NCI-H748 (cell line): ENCODE results near the gene ITGB5.
"Not testable (repeated sequence)": the region's sequence is repeated elsewhere in the genome, so short reads cannot be mapped to it uniquely, and the experiment has no call there.

Experiments
- DNase-seq: peaks from one replicate; lab custom pipeline; 2025; ENCODE audit not compliant: unreplicated experiment; lab: John Stamatoyannopoulos, UW

The ITGB5 gene

DNA sequence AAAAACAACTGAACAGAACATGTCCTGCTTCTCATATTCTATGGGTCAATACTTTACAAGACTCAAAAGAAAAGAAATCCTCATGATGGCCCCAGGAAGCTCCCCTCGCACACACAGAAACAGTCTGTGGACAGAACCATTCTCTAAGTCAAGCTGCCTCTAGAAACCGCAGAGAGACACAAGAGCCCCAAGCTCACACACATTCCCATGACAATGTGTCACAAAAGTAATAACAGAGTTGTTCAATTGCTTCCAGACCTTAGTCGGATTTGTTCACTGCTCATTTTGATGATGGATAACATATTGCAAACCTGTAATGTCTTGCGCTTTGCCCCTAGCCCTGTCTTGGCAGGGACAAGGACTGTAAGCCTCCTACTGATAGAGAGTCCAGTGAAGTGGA is 96.0 kb downstream of the ITGB5 start:
- DNase-seq: no peak

DNA sequence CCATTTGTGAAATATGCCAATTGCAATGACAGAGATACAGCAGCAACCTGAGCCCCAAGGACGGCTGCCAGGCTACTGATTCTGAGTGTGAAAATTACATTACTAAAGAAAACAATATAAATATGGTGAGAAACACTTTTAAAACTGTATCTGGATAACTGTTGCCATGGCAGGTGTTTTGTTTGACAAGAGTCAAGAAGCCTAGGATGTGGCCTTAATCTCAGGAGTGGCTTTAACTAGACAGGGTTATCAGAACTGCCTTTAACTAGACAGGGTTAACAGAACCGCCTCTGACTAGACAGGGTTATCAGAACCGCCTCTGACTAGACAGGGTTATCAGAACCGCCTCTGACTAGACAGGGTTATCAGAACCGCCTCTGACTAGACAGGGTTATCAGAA is 98.1 kb downstream of the ITGB5 start:
- not testable (repeated sequence) for DNase-seq

DNA sequence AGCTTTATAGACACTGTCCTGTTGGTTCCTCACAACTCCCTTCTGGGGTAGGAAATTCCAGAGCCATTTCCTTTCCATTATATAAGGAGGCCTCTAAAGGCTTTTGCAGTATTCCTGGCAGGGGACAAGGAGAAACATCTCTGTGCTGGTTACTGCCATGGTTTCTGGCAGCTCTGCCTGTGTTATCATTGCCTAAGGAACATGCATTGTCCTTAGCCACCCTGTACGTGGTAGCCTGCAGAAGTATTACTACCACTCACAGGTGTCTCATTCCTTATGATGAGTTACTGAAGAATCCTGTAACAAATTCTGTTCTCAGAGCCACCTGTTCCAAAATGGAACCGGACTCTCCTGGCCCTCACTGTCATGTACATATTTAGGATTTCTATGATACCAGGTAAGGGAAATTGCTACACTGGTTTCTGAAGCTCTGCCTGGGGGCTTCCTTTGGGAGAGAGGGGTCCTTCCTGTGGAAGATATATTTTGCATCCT is 98.9 kb downstream of the ITGB5 start:
- DNase-seq: no peak

DNA sequence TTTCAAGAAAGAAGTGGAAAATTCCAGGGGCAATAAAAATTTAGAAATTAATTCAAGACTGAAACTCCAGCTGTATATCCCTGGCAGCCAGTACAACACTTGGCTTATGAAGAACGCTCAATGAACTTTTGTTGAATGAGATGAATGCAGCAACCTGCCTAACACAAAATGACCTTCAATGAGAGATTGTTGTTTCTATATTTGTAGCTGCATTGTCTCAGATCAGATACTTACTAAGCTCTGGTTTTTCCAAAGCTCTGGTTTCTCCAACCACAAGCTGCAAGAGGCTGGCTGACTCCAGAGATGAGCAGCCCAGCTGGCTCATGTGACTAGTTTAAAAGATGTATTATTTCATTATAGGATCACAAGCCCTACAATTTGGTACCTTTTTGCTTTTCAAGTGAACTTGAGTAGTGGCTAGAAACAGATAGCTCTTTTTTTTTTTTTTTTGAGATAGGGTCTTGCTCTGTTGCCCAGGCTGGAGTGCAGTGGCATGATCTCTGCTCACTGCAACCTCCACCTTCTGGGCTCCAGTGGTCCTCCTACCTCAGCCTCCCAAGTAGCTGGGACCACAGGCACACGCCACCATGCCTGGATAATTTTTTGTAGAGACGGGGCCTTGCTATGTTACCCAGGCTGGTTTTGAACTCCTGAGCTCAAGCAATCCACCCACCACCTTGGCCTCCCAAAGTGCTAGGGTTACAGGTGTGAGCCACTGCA is 99.5 kb downstream of the ITGB5 start:
- no peak for DNase-seq

DNA sequence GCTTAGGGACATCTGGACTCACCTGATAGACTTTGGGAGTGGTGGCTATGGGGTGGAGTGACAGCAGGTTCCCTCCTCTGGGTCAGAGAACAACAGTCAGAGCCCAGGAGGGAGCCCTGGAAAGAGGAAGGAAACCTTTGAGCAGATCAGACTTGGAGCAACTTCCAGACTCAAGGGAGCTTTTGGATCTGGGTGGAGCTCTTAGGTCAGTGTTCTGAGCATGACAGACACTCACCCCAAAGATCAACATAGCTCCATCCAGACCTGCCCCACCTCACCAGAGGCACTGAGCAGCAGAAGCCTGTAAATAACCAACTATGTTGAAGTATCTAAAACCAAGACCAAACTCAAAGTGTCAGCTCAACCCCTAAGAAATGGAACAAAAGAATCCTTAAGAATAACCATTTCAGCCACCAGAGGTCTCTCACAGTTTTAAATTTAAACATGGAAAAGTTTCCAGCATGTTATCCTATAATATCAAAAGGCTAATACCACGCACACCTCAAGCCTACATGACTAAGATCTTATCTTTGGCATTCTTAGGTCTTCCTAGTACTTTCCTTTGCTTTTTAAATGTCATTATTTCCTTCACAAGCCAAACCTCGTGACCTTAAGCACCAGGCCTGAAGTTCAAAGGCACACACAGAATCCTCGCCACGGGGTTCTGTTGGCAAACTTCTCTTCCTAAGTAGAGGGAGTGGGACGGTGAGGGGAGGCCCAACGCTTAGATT is 100.5 kb downstream of the ITGB5 start:
- no peak for DNase-seq

DNA sequence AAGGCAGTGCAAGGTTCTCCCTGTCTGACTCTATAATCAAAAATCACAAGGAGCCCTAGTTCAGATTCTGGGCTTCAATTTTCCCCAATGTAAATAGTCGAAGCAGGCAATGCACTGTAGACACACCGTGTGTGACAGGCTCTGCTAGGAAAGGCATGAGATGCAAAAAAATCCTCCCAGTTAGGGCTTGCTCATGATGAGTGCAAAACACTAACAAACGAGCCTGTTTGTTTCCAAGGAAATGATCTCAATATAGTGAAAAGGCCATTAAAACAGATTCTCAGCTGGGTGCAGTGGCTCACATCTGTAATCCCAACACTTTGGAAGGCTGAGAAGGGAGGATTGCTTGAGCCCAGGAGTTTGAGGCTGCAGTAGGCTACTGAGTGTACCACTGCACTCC is 101.2 kb downstream of the ITGB5 start:
- DNase-seq: no peak

DNA sequence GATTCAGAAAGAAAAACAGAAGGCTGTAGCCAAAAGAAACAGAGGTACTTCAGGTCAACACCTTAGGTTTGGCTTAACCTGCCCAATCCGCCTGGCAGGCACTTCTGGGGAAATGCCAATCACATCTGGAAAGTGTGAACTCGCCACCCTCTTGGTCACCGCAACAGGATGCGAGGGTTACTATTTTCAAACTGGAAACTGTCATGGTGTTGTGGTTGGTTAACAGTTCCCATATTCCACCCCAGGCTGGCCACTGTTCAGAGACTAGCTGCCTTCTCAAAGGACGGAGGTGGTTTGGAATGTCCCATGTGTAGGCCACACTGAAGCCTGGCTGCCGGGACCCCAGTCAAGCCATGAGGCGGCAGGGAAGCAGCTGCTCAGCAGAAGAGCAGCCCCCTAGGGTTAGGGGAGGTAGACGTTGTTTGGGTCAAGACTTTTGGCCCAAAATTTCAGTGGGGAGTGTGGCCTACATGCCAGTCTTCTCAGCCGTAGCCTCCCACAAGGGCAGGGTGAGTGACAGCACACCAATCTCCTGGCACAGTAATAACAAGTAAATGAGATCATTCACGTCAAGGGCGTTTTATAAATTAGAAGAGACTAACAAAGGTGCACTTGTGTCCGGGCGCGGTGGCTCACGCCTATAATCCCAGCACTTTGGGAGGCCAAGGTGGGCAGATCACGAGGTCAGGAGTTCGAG is 102.3 kb downstream of the ITGB5 start:
- no peak for DNase-seq

DNA sequence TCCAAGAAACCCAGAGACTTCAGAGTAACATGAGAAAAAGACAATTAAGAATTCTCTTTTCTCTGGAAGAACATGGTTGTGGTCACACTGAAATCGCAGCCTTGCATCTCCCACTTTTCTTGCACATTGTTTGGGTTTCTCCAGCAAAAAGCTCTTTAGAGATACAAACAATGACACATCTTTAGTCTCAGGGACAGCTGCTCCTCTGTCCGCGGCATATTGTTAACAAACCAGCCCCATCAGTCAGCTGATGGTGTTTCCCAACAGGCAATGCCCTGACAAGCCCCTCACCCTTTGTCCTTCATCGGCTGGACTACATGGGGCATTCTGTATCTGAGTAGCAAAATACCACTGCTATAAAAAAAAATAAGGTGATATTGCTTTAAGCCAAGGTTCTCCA is 103.5 kb downstream of the ITGB5 start:
- DNase-seq: no peak

DNA sequence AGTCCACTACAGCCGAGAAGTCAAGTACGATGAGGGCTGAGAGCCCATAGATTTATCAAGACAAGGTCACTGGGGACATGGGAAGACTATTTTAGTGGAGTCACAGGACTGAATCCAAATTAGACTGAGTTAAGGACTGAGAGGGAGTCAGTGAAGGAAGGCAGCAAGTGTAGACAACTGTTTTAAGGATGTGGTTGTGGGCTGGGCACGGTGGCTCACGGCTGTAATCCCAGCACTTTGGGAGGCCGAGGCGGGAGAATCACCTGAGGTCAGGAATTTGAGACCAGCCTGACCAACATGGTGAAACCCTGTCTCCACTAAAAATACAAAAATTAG is 104.8 kb downstream of the ITGB5 start:
- not testable (repeated sequence) for DNase-seq

DNA sequence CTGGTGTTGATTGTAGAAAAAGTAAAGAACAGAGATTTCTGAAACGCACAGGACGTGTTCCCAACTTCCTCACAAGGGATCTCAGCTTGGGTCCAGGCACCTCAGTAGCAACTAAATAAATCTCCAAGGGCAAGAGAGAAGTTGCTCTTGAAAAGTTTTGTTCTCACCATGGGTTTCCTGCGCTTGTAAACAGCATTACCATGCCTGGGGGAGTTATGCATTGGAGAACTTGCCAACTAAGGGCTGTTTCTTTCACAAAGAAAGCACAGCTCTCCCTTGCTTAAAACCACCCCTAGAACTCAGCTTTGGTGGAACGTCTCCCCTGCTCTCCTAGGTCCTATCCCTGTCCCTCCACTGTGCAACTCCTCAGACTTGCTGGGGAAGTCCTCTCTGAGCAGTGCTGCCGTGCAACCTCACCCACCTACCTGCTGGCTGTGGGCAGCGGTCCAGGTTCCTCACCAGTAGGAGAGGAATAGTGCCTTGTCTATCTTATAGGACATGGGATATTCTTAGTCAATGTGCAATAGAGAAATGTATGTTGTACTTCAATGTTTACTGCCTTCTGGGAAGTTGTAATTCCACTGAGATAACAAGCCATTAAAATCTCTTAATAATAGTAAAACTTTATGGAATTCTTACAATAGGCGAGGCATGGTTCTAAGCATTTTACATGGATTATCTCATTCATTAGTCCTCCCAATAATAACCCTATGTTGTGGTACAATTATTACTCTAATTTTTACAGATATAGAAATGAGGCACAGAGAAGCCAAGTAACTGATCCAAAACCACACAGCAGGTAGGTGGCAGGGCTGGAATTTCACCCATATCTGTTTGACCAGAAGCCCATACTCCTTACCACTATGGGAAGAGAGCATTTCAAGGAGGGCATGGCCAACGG is 105.4 kb downstream of the ITGB5 start:
- DNase-seq: no peak

DNA sequence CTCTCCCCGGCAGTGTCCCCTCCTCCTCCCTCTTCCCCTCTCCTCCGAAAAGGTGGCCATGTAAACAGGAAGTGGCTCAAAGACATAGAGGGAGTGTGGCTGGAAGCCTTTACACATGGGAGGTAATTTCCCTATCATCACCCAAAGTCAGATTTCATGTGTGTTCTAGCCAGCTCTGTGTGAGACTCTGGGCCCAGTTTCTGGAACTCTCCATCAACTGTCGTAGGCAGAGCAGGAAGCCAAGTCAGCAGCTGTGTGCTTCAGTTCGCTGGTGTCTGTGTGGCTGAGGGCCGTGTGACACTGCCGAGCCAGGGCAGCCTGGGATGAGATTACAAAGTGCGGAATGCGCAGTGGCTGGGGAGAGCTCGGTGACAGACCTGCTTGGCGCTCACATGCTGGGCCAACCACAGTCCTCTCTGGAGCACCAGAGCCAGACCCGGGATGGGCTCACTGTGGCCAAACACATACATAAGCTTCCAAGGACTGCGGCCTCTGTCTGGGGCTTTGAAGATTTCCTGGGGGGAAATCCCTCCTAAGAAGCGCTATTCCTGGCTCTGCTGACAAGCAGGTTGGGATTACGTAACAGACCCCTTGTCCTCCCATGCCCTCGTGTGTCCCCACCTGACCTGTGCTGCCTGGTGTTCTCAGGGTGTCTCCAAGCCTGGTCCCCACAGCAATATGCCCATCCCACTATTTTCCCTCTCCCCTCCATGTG is 106.2 kb downstream of the ITGB5 start:
- no peak for DNase-seq

DNA sequence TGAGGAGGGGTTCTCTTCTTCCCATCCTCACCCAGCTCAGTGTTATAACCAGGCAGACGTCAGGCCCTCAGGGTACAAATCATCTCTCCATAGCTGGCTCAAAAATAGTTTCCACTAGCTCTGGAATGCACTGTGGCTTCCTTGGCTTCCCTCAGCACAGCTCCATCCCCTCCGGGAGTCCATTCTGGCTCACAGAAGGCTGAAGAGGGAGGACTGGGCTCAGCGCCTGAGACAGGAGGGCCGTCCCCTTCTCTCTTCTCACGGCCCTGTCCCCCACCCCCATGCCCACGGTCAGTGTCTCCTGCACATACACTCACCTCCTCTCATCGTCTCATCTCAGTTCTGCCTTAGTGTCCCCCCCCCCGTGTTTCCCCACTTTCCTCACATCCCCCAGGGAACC is 106.8 kb downstream of the ITGB5 start:
- DNase-seq: no peak

DNA sequence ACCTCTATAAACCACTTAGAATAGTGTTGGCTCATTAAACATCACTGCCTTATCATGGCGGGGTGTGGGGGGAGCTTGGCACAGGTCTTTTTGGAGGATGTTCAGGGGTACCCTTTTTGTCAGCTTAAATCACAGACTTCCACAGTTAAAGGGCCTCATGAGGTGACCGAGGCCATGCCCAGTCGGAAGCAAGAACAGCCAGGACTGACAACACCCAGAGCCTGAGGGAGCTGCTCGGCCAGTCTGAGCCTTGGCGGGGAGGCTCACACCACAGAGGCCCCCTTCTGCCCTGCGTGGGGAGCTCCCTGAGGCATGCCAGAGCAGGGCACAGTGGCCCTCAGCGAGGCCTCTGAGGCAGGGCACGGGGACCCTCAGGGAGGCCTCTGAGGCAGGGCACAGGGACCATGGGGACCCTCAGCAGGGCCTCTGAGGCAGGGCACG is 107.4 kb downstream of the ITGB5 start:
- no peak for DNase-seq

DNA sequence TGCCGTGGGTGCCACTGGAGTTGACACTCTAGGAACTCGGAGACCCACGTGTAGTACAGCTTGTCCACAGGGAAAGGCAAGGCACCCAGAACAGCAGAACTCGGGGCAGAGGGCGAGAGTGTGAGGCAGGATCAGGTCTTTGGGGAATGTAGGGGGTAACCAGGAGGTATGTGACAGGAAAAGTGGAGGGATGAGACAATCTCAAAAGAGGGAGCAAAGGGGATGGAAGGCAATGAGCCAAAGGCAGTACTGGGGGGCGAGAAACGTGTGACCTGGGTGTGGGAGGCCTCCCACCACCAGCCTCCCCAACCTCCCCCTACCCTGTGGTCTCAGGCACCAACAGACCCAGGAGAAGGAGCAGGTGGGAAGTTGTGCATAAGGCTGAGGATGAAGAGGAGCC is 108.0 kb downstream of the ITGB5 start:
- no peak for DNase-seq

DNA sequence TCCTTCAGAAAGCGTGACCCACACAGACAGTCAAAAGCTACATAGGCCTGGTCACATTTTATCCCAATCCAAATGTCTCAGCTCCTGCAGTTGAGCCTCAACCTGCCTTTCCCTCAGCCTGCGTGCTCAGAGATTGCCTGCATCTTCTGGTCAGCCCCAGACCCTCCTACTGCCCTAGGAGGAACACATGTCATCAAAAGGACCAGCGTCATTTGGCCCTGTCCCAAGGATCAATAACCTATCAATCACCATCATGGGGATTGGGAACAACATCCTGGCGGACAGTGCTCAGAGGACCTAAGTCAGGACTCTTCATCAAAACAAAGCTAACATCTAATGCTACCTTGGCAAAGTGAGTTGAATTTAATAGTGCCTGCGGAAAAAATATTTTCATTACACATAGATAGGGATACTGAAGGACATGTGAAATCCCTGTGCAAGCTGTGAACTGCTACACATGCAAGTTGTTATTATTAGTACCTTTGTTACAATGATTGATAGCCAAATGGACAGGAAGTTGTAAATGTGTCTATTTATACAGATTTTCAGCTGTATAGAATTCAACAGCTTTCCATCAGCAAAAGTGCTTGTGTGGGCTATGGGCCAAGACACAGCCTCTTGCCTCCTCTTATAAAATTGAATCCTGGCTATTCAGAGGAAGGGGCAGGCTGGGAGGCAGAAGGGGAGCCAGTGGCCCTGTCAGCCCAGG is 109.2 kb downstream of the ITGB5 start:
- DNase-seq: peak; percentile 53

DNA sequence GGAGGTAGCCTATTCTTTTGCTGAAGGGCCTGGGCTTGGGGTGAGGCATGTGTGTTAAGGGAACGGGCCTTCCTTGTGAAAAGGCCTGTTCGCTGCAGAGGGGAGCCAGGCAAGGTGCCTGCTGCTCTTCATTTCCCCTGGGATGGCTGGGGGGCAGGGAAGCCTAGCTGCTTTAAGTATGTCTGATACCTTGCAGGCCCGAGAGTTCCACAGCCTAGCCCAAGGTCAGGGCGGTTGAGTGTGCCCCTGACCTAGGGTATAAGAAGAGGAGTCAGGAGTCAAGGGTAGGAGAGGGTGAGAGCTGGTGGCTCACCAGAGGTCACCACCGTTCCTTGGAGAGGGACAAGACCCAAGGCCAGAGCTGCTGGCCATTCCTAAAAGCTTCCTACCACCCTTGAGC is 110.3 kb downstream of the ITGB5 start:
- no peak for DNase-seq

DNA sequence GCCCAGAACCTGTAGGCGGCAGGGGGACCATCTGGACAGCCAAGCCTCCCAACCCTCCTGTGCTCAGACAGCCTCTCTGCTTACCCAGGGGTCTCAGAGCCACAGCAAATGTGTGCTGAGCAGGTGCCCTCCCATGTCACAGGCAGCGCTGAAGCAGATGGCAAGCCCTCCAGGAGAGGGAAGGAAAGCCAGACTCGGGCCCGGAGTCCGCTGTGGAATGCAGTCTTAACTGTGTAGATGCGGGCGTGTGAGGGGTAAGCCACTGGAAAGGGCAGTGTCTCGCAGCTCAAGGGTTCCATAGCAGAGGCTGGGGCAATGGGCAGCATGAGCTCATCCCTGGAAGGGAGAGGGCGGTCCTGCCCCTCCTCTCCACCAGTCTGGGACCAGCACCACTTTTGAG is 111.3 kb downstream of the ITGB5 start:
- DNase-seq: no peak

DNA sequence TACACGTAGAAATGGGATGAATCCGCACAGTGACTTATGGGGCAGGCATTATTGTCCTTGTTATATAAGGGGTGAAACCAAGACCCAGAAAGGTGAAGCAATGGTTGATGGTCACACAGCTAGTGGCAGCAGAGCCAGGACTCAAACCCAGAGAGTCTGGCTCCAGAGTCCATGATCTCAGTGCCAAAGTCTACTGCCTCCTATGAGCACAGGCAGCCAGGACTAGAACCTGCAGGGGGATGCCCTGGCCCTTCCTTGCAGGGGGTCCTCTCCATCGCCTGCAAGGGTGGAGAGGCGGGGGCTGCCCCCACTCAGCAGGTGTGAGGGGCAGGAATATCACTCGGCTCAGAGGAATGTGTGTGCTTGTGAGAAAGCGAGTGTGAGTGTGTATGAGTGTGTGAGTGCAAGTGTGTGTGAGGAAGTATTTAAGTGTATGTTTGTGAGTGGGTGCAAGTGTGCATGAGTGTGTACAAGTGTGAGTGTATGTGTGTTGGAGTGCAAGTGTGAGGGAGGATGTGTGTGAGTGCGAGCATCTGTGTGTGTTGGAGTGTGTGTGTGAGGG is 112.2 kb downstream of the ITGB5 start:
- DNase-seq: no peak

DNA sequence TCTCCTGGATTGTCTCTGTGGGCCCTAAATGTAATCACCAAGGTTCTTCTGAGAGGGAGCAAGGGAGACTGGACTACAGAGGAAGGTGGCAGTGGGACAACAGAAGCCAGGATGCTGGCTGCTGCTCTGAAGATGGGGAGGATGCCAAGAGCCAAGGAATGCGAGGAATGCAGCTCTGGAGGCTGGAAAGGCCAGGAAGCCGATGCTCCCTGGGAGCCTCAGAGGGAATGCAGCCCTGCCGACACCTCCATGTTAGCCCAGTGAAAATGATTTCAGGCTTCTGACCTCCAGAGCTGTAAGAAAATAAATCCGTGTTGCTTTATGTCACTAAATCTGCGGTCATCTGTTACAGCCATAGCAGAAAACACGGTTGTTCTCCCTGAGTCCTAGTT is 112.8 kb downstream of the ITGB5 start:
- no peak for DNase-seq
